MCF 10A (cell line): ENCODE data around the gene MPV17. TPM values are rescaled to one million over a fixed set of nuclear protein-coding genes. Genes with fewer than 3 reads are reported as not detected.

Experiments used
- BruUV-seq: library from RNA; stranded (reverse); fragments of 400-500 nt; replicated peaks from 2 replicates; lab custom pipeline; 2021; lab: Mats Ljungman, UMichigan
- CTCF ChIA-PET: fragments of 300-600 bp; sonication (Branson Sonifier 250); formaldehyde crosslinking; extraction: SDS; loops from one replicate; lab custom pipeline; 2021; ENCODE audit warnings: antibody characterized with exemption, inconsistent platforms; lab: Yijun Ruan, JAX
- POLR2A ChIA-PET: fragments of 300-600, 350-650 bp; sonication (Branson Sonifier 250); formaldehyde crosslinking; extraction: SDS; loops from one replicate; lab custom pipeline; 2020; ENCODE audit warnings: antibody characterized with exemption, inconsistent platforms; lab: Yijun Ruan, JAX
- DNase-seq: peaks from one replicate; pipeline ENCODE4 v3.0.0-alpha.2; 2018; ENCODE audit not compliant: unreplicated experiment
- H3K27ac Mint-ChIP-seq: one replicate; pipeline ENCODE4 v1.8.0; 2022; ENCODE audit warnings: mild to moderate bottlenecking, low read depth, mixed read lengths; ENCODE audit not compliant: unreplicated experiment
- H3K27me3 Mint-ChIP-seq: one replicate; pipeline ENCODE4 v1.8.0; 2022; ENCODE audit warnings: mixed read lengths; ENCODE audit not compliant: insufficient read depth, unreplicated experiment
- H3K36me3 Mint-ChIP-seq: one replicate; pipeline ENCODE4 v1.8.0; 2022; ENCODE audit warnings: mild to moderate bottlenecking, moderate library complexity, mixed read lengths; ENCODE audit not compliant: insufficient read depth, unreplicated experiment
- H3K4me1 Mint-ChIP-seq: one replicate; pipeline ENCODE4 v1.8.0; 2022; ENCODE audit warnings: mixed read lengths; ENCODE audit not compliant: insufficient read depth, unreplicated experiment
- H3K4me3 Mint-ChIP-seq: one replicate; pipeline ENCODE4 v1.8.0; 2022; ENCODE audit warnings: mild to moderate bottlenecking, moderate library complexity, mixed read lengths; ENCODE audit not compliant: unreplicated experiment
- H3K9me3 Mint-ChIP-seq: one replicate; pipeline ENCODE4 v1.8.0; 2022; ENCODE audit warnings: mixed read lengths; ENCODE audit not compliant: unreplicated experiment
- intact Hi-C: fragments of 100-400 bp; cut with micrococcal nuclease; formaldehyde crosslinking; loops from 2 replicates; pipeline ENCODE4 v1.14.1; 2022
- total RNA-seq: library from RNA; stranded (reverse); gene quantifications from 2 replicates; pipeline ENCODE4 v1.2.3, GENCODE V29; 2022
- TF ChIP-seq, protein P1 (sequence below): fragments of 200-600 bp; IDR thresholded peaks from one replicate; pipeline ENCODE4 v1.8.0; 2022; ENCODE audit warnings: antibody characterized with exemption, mild to moderate bottlenecking; ENCODE audit not compliant: unreplicated experiment

The MPV17 gene
- total RNA-seq, 1 experiment from 2014 or later, result 114 TPM

DNA sequence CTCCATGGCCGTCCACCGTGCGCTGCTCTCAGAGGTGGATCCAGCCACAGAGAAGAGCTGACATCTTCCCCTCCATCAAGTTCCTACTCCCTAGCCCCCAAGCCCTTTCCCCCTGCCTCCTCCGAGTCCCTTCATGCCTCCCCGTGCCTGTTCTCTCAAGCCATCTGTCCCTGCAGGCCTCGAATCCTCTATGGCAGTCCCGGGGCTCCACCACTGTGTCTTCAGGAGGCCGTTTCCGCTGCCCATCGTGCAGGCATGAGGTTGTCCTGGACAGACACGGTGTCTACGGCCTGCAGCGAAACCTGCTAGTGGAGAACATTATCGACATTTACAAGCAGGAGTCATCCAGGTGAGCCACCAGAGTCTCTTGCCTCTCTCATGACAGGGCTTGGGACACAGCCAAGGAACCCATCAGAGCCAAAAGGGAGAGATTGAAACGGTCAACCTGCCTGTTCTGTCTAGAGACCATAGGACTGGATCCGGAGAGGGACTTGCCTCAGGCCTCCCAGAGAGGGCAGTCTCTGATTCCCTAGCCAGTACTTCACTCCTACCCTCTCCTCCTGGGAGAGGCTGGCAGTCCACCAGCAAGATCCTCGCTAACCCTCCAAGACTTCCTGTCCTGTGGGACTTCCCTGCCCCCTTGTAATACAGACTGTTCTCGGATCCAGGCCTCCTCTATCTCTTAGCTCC is 24.4 kb downstream of the MPV17 start:
- intact Hi-C loops, result no loop called here
- Mint-ChIP-seq H3K9me3 (no peaks in the 10 kb centered on the region), H3K36me3 (no peaks in the 10 kb centered on the region), H3K27ac (no peak overlapping the region), H3K4me3 (no peak overlapping the region), H3K4me1 (no peaks in the 10 kb centered on the region), H3K27me3 (no peaks in the 10 kb centered on the region)
- no TSS peak for BruUV-seq
- TF ChIP-seq, protein P1, sequence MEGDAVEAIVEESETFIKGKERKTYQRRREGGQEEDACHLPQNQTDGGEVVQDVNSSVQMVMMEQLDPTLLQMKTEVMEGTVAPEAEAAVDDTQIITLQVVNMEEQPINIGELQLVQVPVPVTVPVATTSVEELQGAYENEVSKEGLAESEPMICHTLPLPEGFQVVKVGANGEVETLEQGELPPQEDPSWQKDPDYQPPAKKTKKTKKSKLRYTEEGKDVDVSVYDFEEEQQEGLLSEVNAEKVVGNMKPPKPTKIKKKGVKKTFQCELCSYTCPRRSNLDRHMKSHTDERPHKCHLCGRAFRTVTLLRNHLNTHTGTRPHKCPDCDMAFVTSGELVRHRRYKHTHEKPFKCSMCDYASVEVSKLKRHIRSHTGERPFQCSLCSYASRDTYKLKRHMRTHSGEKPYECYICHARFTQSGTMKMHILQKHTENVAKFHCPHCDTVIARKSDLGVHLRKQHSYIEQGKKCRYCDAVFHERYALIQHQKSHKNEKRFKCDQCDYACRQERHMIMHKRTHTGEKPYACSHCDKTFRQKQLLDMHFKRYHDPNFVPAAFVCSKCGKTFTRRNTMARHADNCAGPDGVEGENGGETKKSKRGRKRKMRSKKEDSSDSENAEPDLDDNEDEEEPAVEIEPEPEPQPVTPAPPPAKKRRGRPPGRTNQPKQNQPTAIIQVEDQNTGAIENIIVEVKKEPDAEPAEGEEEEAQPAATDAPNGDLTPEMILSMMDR, result no peak
- ChIA-PET CTCF (interaction anchor here (1.0 to 3.3 kb wide), 2 partner anchors 18 to 22 kb away, joined by 3 to 9 read pairs; no protein-coding TSS in a partner anchor), POLR2A (interaction anchor here (1.5 kb wide), 1 partner anchor 15 kb away, joined by 3 read pairs; no protein-coding TSS in a partner anchor)
- peak; percentile 17 for DNase-seq

GRCh38 chr2:27297195-27297594 is 25.7 kb downstream of the MPV17 start:
- TF ChIP-seq, protein P1, result no peak
- no peak for DNase-seq
- no peak overlapping the region for H3K27ac Mint-ChIP-seq
- no peaks in the 10 kb centered on the region for H3K9me3 Mint-ChIP-seq
- BruUV-seq, result no TSS peak
- POLR2A ChIA-PET, result no interaction called here
- H3K4me1 Mint-ChIP-seq, result peaks cover 8% of the 10 kb centered on the region
- no peak overlapping the region for H3K4me3 Mint-ChIP-seq
- H3K27me3 Mint-ChIP-seq, result peaks cover 6% of the 10 kb centered on the region
- CTCF ChIA-PET, result interaction anchor here (0.6 to 6.1 kb wide), 4 partner anchors 16 to 41 kb away, joined by 3 to 46 read pairs (median 3); partner anchors contain the start of gene TRIM54
- no peaks in the 10 kb centered on the region for H3K36me3 Mint-ChIP-seq
- intact Hi-C loops, result no loop called here

GRCh38 chr2:27296481-27296880 is 26.4 kb downstream of the MPV17 start:
- TF ChIP-seq, protein P1, result no peak
- H3K4me1 Mint-ChIP-seq, result peaks cover 8% of the 10 kb centered on the region
- ChIA-PET POLR2A (no interaction called here), CTCF (interaction anchor here (1.1 to 6.1 kb wide), 2 partner anchors 15 to 40 kb away, joined by 3 to 46 read pairs; partner anchors contain the start of gene TRIM54)
- H3K4me3 Mint-ChIP-seq, result no peak overlapping the region
- DNase-seq, result no peak
- H3K9me3 Mint-ChIP-seq, result no peaks in the 10 kb centered on the region
- intact Hi-C loops, result no loop called here
- no peaks in the 10 kb centered on the region for H3K36me3 Mint-ChIP-seq
- no TSS peak for BruUV-seq
- H3K27me3 Mint-ChIP-seq, result peaks cover 13% of the 10 kb centered on the region
- no peak overlapping the region for H3K27ac Mint-ChIP-seq

- CTCF ChIA-PET, result interaction anchor here (0.6 to 6.1 kb wide), 2 partner anchors 14 to 64 kb away, joined by 4 to 46 read pairs; partner anchors contain the start of gene TRIM54
- intact Hi-C loops, result no loop called here
- Mint-ChIP-seq H3K27me3 (peaks cover 14% of the 10 kb centered on the region), H3K9me3 (no peaks in the 10 kb centered on the region), H3K27ac (no peak overlapping the region), H3K4me3 (no peak overlapping the region), H3K4me1 (peaks cover 8% of the 10 kb centered on the region), H3K36me3 (no peaks in the 10 kb centered on the region)
- POLR2A ChIA-PET, result interaction anchor here (1.5 to 2.9 kb wide), 3 partner anchors 8 to 27 kb away, joined by 6 to 22 read pairs (median 19); partner anchors contain the start of gene TRIM54
- TF ChIP-seq, protein P1, result no peak
- BruUV-seq, result no TSS peak
- no peak for DNase-seq
Observed at GRCh38 chr2:27294928-27295327, 28.0 kb downstream of the MPV17 start.
